K562 (cell line): ENCODE measurements around the gene IQUB. TPM values are rescaled to one million over a fixed set of nuclear protein-coding genes. Genes with fewer than 3 reads are reported as not detected.
"Not testable (repeated sequence)": the region's sequence is repeated elsewhere in the genome, so short reads cannot be mapped to it uniquely, and the experiment has no call there.

Experiments
- ATAC-seq: fragments of 200-7000 bp; cut with Tn5 transposase; 3 replicates; pipeline ENCODE4 v1.9.1; 2020; ENCODE audit warnings: moderate library complexity
- BruUV-seq: library from RNA; stranded (reverse); fragments of 400-500 nt; replicated peaks from 2 replicates; lab custom pipeline; 2021; lab: Mats Ljungman, UMichigan
- CTCF ChIA-PET: fragments of 300-600 bp; formaldehyde crosslinking; extraction: SDS; loops from one replicate; lab custom pipeline; 2021; ENCODE audit warnings: low intra/inter-chr PET ratio; lab: Yijun Ruan, JAX
- POLR2A ChIA-PET: fragments of 300-600, 350-650 bp; sonication (Branson Sonifier 250); formaldehyde crosslinking; extraction: SDS; loops from one replicate; lab custom pipeline; 2021; ENCODE audit warnings: antibody characterized with exemption, inconsistent platforms; lab: Yijun Ruan, JAX
- DNase-seq, 4 experiments: peaks; one replicate each; pipeline versions ENCODE4 v3.0.0 to v3.0.0-alpha.2; 2011 to 2018; ENCODE audit warnings: low spot score in 3 of 4, mixed read lengths in 3 of 4; ENCODE audit errors: extremely low read depth in 1 of 4
- FAIRE-seq: peaks from 2 replicates; lab custom pipeline; 2011; peaks lifted over from hg19 to GRCh38; lab: Jason Lieb, UNC
- H2AFZ ChIP-seq: 2 replicates; pipeline ENCODE4 v1.6.0; 2011; ENCODE audit warnings: low read depth, low read length, control low read depth, inconsistent platforms
- H3K27ac ChIP-seq: fragments of 200-600 bp; 3 replicates; pipeline ENCODE4 v1.8.0; 2011; ENCODE audit warnings: low read depth, mild to moderate bottlenecking, control low read depth, inconsistent platforms, low read length, moderate library complexity, mixed read lengths; ENCODE audit errors: extremely low read depth
- H3K27me3 ChIP-seq, 2 experiments: fragments of 300-600 bp in 1 of 2; 2 replicates in 1 of 2; 3 replicates in 1 of 2; pipeline versions ENCODE4 v1.6.0 to v1.8.0; 2011; ENCODE audit warnings: inconsistent platforms in 2 of 2, low read length in 2 of 2, mild to moderate bottlenecking in 1 of 2, mixed read lengths in 1 of 2, moderate library complexity in 1 of 2; ENCODE audit not compliant: control insufficient read depth in 2 of 2, insufficient read depth in 2 of 2
- H3K36me3 ChIP-seq: fragments of 300-600 bp; 3 replicates; pipeline ENCODE4 v1.8.0; 2011; ENCODE audit warnings: mild to moderate bottlenecking, low read length, inconsistent platforms; ENCODE audit not compliant: control insufficient read depth, insufficient read depth
- H3K4me1 ChIP-seq, 2 experiments: fragments of 200-600 bp in 1 of 2; replicated peaks in 1 of 2; 2 replicates in 1 of 2; 3 replicates in 1 of 2; pipeline versions ENCODE4 v1.5.1 to v1.8.0; 2011; ENCODE audit warnings: inconsistent platforms in 2 of 2, low read length in 2 of 2, mild to moderate bottlenecking in 1 of 2, mixed read lengths in 1 of 2, moderate library complexity in 1 of 2; ENCODE audit not compliant: control insufficient read depth in 2 of 2, insufficient read depth in 2 of 2
- H3K4me2 ChIP-seq: 2 replicates; pipeline ENCODE4 v1.6.1; 2011; ENCODE audit warnings: low read length, control low read depth, inconsistent platforms, mixed read lengths; ENCODE audit not compliant: insufficient read depth
- H3K4me3 ChIP-seq: fragments of 200-600 bp; sonication (generic), shearing (Covaris generic); 2 replicates; pipeline ENCODE4 v1.5.1; 2016; ENCODE audit warnings: control low read depth, inconsistent platforms
- H3K79me2 ChIP-seq: fragments of 200-600 bp; 3 replicates; pipeline ENCODE4 v1.8.0; 2011; ENCODE audit warnings: low read length, inconsistent platforms; ENCODE audit not compliant: control insufficient read depth, insufficient read depth
- H3K9ac ChIP-seq, 2 experiments: 2 replicates each; pipeline versions ENCODE4 v1.6.0 to v1.6.1; 2011; ENCODE audit warnings: low read depth in 2 of 2, low read length in 2 of 2, control low read depth in 1 of 2, inconsistent platforms in 1 of 2, mild to moderate bottlenecking in 1 of 2, mixed read lengths in 1 of 2; ENCODE audit not compliant: insufficient read depth in 1 of 2
- H3K9me1 ChIP-seq: one replicate; pipeline ENCODE4 v1.6.0; 2011; ENCODE audit warnings: inconsistent platforms, mild to moderate bottlenecking, low read length, moderate library complexity; ENCODE audit not compliant: control insufficient read depth, insufficient read depth
- H3K9me3 ChIP-seq: replicated peaks from 2 replicates; pipeline ENCODE4 v1.5.1; 2011; ENCODE audit warnings: low read depth, low read length, inconsistent platforms; ENCODE audit not compliant: control insufficient read depth, insufficient read depth
- H4K20me1 ChIP-seq: replicated peaks from 2 replicates; pipeline ENCODE4 v1.6.1; 2011; ENCODE audit warnings: low read length, inconsistent platforms, mixed read lengths; ENCODE audit not compliant: control insufficient read depth, insufficient read depth
- MEF2D ChIP-seq: conservative IDR thresholded peaks from 2 replicates; pipeline ENCODE4 v1.6.1; 2016; ENCODE audit warnings: low read depth, missing genetic modification characterization, missing compliant biosample characterization
- ZNF445 ChIP-seq: fragments of 250-450 bp; sonication (Bioruptor Pico); IDR thresholded peaks from 2 replicates; pipeline ENCODE4 v1.4.0; 2020; ENCODE audit warnings: low read depth, mild to moderate bottlenecking, moderate library complexity
- WGBS: fragments of 100-300 bp; shearing (Covaris generic); methylation state at CpG from one replicate; pipeline ENCODE4 v1.1.6; 2016; ENCODE audit warnings: low coverage, mixed read lengths; ENCODE audit not compliant: insufficient coverage; ENCODE audit errors: missing lambda C conversion rate; 5-methylcytosine and 5-hydroxymethylcytosine counted together
- in situ Hi-C: fragments of 300-500 bp; cut with MboI; formaldehyde crosslinking; loops from 4 replicates; pipeline ENCODE4 v1.15.0; 2018; ENCODE audit warnings: inconsistent platforms, mixed read lengths
- intact Hi-C: fragments of 100-400 bp; cut with micrococcal nuclease; formaldehyde crosslinking; loops from 2 replicates; pipeline ENCODE4 v1.14.2; 2022
- polyA plus RNA-seq, 8 experiments: library from polyadenylated mRNA; depleted of rRNA in 4 of 8; stranded (reverse) in 5 of 8; unstranded in 3 of 8; fragments of >200 nt; fragmentation: Nextera tagmentation in 2 of 8; fragmentation: Illumina TruSeq in 1 of 8; extraction: Ambion mirVana in 2 of 8; extraction: Trizol in 1 of 8; gene quantifications; 2 replicates each; pipeline versions ENCODE4 v1.2.1 to v1.2.3, GENCODE V29; 2011 to 2014; ENCODE audit warnings: inconsistent platforms in 1 of 8, missing spikeins in 1 of 8
- small RNA-seq: library from RNA; depleted of rRNA; stranded (forward); fragments of <200 nt; gene quantifications from one replicate; pipeline ENCODE3, GENCODE V24; 2014
- total RNA-seq, 7 experiments: library from RNA; depleted of rRNA in 6 of 7; stranded (reverse); fragments of >200 nt in 6 of 7; fragmentation: Illumina TruSeq in 2 of 7; extraction: Trizol in 2 of 7; gene quantifications; 2 replicates each; pipeline versions ENCODE4 v1.2.1 to v1.2.3, GENCODE V29; 2011 to 2021; ENCODE audit warnings: low replicate concordance in 1 of 7
- TF ChIP-seq, protein P1 (sequence below): fragments of 450-650 bp; conservative IDR thresholded peaks from 2 replicates; pipeline ENCODE4 v1.6.1; 2016; ENCODE audit warnings: missing genetic modification characterization, low read depth, mild to moderate bottlenecking, control low read depth, missing compliant biosample characterization

Gene IQUB
- total and polyA plus RNA-seq, 9 of the 15 experiments (the other 6 are each of a cell fraction or from before 2014, with no cell fraction given), result 0.62 to 2.6 (median 1.4) TPM

DNA sequence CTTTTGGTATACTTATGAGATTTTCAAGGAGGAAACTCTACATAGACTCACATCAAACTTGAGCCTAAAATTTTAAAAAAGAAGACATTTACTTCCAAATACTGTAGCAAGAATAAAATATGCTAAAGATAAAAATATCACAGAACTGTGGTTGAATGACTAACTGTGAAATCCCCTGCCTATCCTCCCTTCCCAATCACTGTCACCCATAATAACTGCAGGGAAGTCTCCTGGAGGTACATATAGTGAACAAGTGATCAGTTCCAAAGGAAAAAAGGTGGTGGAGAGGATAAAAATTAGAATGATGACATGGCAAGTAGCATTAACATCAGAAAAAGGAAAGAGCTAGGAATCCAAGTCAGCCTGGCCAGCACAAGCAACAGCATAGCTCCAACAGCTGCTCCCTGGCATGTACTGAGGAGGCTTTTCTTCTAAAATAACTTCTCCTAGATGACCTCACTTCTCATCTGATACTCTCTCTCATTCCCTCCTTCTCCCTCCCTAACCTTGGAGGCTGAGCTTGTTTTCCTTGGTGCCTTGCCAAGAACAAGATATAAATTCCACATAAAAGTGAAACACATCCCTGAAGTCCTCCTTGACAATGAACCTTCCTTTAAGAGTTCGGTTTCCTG lies 124.0 kb downstream of the IQUB start:
- POLR2A ChIA-PET, result no interaction called here
- Histone ChIP-seq H2AFZ (no peak overlapping the region), H3K27me3 (no peaks in the 10 kb centered on the region), H3K27ac (no peak overlapping the region), H3K4me3 (no peak overlapping the region), H3K9me3 (no peaks in the 10 kb centered on the region), H3K36me3 (no peaks in the 10 kb centered on the region), H3K4me2 (no peak overlapping the region), H3K79me2 (no peaks in the 10 kb centered on the region), H4K20me1 (no peaks in the 10 kb centered on the region), H3K9me1 (no peaks in the 10 kb centered on the region), H3K4me1 (no peaks in the 10 kb centered on the region), H3K9ac (no peak overlapping the region)
- BruUV-seq, result no TSS peak
- 0% methylated on average over 1 of the region's 1 CpG for WGBS
- FAIRE-seq (no peak), ATAC-seq (no peak), DNase-seq (no peak)
- intact Hi-C loops (no loop called here), in situ Hi-C loops (no loop called here)
- TF ChIP-seq, protein P1, sequence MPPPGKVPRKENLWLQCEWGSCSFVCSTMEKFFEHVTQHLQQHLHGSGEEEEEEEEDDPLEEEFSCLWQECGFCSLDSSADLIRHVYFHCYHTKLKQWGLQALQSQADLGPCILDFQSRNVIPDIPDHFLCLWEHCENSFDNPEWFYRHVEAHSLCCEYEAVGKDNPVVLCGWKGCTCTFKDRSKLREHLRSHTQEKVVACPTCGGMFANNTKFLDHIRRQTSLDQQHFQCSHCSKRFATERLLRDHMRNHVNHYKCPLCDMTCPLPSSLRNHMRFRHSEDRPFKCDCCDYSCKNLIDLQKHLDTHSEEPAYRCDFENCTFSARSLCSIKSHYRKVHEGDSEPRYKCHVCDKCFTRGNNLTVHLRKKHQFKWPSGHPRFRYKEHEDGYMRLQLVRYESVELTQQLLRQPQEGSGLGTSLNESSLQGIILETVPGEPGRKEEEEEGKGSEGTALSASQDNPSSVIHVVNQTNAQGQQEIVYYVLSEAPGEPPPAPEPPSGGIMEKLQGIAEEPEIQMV, result no peak
- no peak for TF ChIP-seq ZNF445 (CRISPR knock-in tag)
- TF ChIP-seq MEF2D (tag), result no peak
- CTCF ChIA-PET, result no interaction called here

DNA sequence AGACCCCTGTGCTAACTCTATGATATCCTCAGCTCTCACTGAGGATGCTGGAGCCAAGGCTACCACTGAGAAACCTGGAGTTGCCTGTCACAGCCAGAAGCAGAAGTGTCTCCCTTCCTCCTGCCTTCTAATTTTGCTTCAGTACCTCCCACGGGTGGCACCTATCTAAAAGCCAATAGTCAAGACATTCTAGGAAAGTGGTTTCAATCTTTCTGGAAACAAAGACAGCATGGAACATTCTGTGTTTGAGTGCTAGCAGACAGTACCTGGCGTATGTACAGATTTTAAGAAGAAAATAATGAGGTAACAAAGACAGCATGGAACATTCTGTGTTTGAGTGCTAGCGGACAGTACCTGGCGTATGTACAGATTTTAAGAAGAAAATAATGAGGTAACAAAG lies 126.4 kb downstream of the IQUB start:
- H3K36me3 ChIP-seq, H3K9me3 ChIP-seq, H3K4me1 ChIP-seq, H3K9me1 ChIP-seq, CTCF ChIA-PET, H3K27ac ChIP-seq, DNase-seq, FAIRE-seq, in situ Hi-C loops, H3K4me3 ChIP-seq, H4K20me1 ChIP-seq, H3K4me2 ChIP-seq, H3K79me2 ChIP-seq, intact Hi-C loops, BruUV-seq, H3K27me3 ChIP-seq, H2AFZ ChIP-seq, H3K9ac ChIP-seq, POLR2A ChIA-PET, ATAC-seq: not testable (repeated sequence)
- WGBS, result 0% methylated on average over 4 of the region's 4 CpGs

Small RNA genes within 50 kb of the gene (small RNA-seq; reads per million reads assigned to genes)
- gene RNU6-296P, result not detected

Other genes starting within 250 kb of the IQUB start
- 187 and 199 TPM in 2 replicates for gene NDUFA5, start 23.2 kb upstream of the IQUB start, total RNA-seq (2014; rRNA removed)
- 377 and 418 TPM in 2 replicates for gene NDUFA5, start 23.2 kb upstream of the IQUB start, total RNA-seq (2014; rRNA removed; fragmentation: Illumina TruSeq; extraction: Trizol)
- gene NDUFA5, start 23.2 kb upstream of the IQUB start, total RNA-seq (2015; rRNA removed; fragmentation: Illumina TruSeq; extraction: Trizol), result 324 and 363 TPM in 2 replicates
- 244 and 267 TPM in 2 replicates for gene NDUFA5, start 23.2 kb upstream of the IQUB start, total RNA-seq (2021)
- gene NDUFA5, start 23.2 kb upstream of the IQUB start, polyA plus RNA-seq (2011; rRNA removed), result 85.5 and 155 TPM in 2 replicates
- gene NDUFA5, start 23.2 kb upstream of the IQUB start, polyA plus RNA-seq (2014; fragmentation: Illumina TruSeq; extraction: Trizol), result 257 and 269 TPM in 2 replicates
- gene NDUFA5, start 23.2 kb upstream of the IQUB start, polyA plus RNA-seq (2014; fragmentation: Nextera tagmentation; extraction: Ambion mirVana), result 100 to 1,000 TPM; 669 to 677 TPM
- gene NDUFA5, start 23.2 kb upstream of the IQUB start, polyA plus RNA-seq (2014; rRNA removed), result 245 and 254 TPM in 2 replicates
- not detected in 2 replicates for gene ASB15, start 67.2 kb upstream of the IQUB start, total RNA-seq (2014; rRNA removed)
- 0.03 TPM in 1 of 2 replicates, not detected in the other for gene ASB15, start 67.2 kb upstream of the IQUB start, total RNA-seq (2014; rRNA removed; fragmentation: Illumina TruSeq; extraction: Trizol)
- gene ASB15, start 67.2 kb upstream of the IQUB start, total RNA-seq (2015; rRNA removed; fragmentation: Illumina TruSeq; extraction: Trizol), result 0.04 and 0.19 TPM in 2 replicates
- gene ASB15, start 67.2 kb upstream of the IQUB start, total RNA-seq (2021), result 0.04 TPM in 1 of 2 replicates, not detected in the other
- gene ASB15, start 67.2 kb upstream of the IQUB start, polyA plus RNA-seq (2011; rRNA removed), result not detected in 2 replicates
- gene ASB15, start 67.2 kb upstream of the IQUB start, polyA plus RNA-seq (2014; fragmentation: Illumina TruSeq; extraction: Trizol), result 0.03 and 0.04 TPM in 2 replicates
- under 1 TPM; 0.03 to 0.14 TPM for gene ASB15, start 67.2 kb upstream of the IQUB start, polyA plus RNA-seq (2014; fragmentation: Nextera tagmentation; extraction: Ambion mirVana)
- gene ASB15, start 67.2 kb upstream of the IQUB start, polyA plus RNA-seq (2014; rRNA removed), result 0.11 and 0.12 TPM in 2 replicates
- not detected in 2 replicates for gene LMOD2, start 121.3 kb upstream of the IQUB start, total RNA-seq (2014; rRNA removed)
- not detected in 2 replicates for gene LMOD2, start 121.3 kb upstream of the IQUB start, total RNA-seq (2014; rRNA removed; fragmentation: Illumina TruSeq; extraction: Trizol)
- gene LMOD2, start 121.3 kb upstream of the IQUB start, total RNA-seq (2015; rRNA removed; fragmentation: Illumina TruSeq; extraction: Trizol), result not detected in 2 replicates
- 0.13 TPM in 1 of 2 replicates, not detected in the other for gene LMOD2, start 121.3 kb upstream of the IQUB start, total RNA-seq (2021)
- gene LMOD2, start 121.3 kb upstream of the IQUB start, polyA plus RNA-seq (2011; rRNA removed), result not detected in 2 replicates
- gene LMOD2, start 121.3 kb upstream of the IQUB start, polyA plus RNA-seq (2014; fragmentation: Illumina TruSeq; extraction: Trizol), result not detected in 2 replicates
- under 1 TPM in 1 of 2 experiments, not detected in 1; 0.04 TPM for gene LMOD2, start 121.3 kb upstream of the IQUB start, polyA plus RNA-seq (2014; fragmentation: Nextera tagmentation; extraction: Ambion mirVana)
- not detected in 2 replicates for gene LMOD2, start 121.3 kb upstream of the IQUB start, polyA plus RNA-seq (2014; rRNA removed)
- gene WASL, start 214.4 kb upstream of the IQUB start, total RNA-seq (2014; rRNA removed), result 4.1 and 5.9 TPM in 2 replicates
- 9.6 and 9.9 TPM in 2 replicates for gene WASL, start 214.4 kb upstream of the IQUB start, total RNA-seq (2014; rRNA removed; fragmentation: Illumina TruSeq; extraction: Trizol)
- 8.5 and 8.7 TPM in 2 replicates for gene WASL, start 214.4 kb upstream of the IQUB start, total RNA-seq (2015; rRNA removed; fragmentation: Illumina TruSeq; extraction: Trizol)
- gene WASL, start 214.4 kb upstream of the IQUB start, total RNA-seq (2021), result 12.9 and 13.9 TPM in 2 replicates
- 5.6 and 8.3 TPM in 2 replicates for gene WASL, start 214.4 kb upstream of the IQUB start, polyA plus RNA-seq (2011; rRNA removed)
- 10.2 and 10.9 TPM in 2 replicates for gene WASL, start 214.4 kb upstream of the IQUB start, polyA plus RNA-seq (2014; fragmentation: Illumina TruSeq; extraction: Trizol)
- gene WASL, start 214.4 kb upstream of the IQUB start, polyA plus RNA-seq (2014; fragmentation: Nextera tagmentation; extraction: Ambion mirVana), result 1 to 10 TPM; 3.2 to 4.4 TPM
- 6.6 and 8.1 TPM in 2 replicates for gene WASL, start 214.4 kb upstream of the IQUB start, polyA plus RNA-seq (2014; rRNA removed)